NCI-H1105 (cell line): ENCODE results near the gene PNLDC1.

Experiments
- DNase-seq: peaks from one replicate; lab custom pipeline; 2025; lab: John Stamatoyannopoulos, UW

PNLDC1 gene, protein sequence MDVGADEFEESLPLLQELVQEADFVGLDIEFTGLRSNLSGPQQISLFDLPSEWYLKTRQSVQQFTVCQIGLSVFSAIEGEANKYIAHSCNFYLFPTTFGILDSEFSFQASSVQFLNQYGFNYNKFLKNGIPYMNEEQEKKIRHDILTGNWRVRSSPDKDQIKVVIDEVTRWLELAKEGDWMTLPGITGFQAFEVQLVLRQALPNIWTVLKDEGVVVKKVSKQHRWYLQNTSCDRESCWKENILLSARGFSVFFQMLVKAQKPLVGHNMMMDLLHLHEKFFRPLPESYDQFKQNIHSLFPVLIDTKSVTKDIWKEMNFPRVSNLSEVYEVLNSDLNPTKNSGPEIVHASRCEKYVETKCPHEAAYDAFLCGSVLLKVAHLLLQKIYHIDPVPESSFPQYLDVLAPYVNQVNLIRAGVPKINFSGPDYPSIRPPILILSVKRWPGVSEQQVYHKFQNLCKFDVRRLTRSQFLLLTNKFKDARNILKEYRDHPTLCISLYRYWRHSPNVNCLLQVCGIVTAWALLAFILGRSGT

DNA sequence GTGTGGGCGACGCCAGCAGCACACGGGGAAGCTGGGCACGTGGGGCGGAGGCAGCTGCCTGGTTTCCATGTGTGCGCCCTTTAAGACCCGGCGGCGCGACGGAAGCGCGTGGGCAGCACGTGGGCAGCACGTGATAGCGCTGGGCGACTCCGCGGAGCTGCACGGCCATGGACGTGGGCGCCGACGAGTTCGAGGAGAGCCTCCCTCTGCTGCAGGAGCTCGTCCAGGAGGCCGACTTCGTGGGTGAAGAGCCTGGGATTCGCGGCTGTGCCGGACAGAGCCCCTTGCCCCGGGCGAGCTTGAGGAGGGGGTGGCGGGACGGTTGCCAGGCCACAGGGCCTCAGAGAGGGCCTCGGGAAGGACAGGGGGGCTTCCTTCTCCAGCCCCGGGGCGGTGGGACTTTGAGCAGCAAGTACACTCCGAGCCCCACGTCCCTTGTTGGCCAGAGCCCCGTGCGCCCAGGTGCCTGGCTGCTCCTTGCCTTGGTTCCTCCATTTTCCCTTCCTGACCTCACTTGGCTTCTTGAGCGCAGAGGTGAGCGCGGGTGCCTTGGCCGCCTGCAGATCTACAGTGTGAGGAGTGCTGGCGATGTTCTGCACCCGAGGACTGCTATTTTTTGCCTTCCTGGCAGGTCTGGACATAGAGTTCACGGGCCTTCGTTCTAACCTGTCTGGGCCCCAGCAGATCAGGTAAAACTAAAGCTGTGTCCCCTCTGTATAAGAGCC lies at the start of gene PNLDC1:
Gene PNLDC1 (plus strand): TSS at position 136 of the 725 bp plus-strand sequence. CDS start 32 bp downstream, at position 168.
- no peak for DNase-seq

DNA sequence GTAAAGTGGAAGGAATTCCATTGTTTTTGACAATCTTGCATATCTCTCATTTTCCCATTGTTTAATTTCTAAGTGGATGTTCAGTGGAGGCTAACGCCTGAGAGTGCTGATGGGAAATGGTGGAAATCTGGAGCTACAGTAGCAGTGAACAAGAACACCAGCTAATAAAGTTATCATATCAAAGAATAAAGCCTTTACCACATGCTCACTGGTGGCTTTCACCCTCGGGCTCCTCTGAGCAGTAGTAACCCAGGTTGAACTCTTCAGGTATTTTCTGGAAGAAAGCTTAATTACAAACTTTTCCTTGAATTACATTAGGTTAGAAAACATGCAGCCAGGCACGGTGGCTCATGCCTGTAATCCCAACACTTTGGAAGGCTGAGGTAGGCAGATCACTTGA lies 48.6 kb upstream of the PNLDC1 start:
- DNase-seq = no peak

DNA sequence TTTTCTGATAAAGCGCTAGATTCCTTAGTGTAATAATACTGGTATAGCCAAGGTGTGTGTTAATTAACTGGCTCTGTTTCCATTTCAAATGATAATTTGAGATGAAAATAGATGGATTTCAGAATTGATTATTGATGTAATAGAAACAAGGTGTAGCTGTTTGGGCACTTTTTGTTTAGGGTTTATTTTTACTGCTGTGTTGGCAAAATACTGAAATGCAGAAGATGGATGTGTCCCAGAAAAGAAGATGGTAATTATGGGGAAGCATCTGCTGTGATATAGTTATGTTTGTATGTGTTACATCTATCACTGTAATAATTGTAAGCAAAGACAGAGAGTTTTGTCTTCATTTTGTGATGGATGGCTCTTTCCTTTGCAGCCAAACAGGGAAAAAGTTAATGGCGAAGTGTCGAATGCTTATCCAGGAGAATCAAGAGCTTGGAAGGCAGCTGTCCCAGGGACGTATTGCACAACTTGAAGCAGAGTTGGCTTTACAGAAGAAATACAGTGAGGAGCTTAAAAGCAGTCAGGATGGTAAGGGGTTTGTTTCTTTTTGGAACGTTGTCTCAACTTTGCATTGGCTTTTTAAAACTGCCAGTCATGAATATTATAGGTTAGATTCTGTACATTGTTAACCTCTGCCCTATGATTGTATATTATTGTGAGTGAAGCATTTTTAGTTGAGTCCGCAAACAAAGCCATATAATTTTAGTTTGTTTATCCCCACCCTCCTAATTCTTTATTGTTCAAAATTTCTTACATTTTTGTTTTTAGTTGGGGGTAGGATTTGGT lies 46.8 kb upstream of the PNLDC1 start:
- no peak for DNase-seq

DNA sequence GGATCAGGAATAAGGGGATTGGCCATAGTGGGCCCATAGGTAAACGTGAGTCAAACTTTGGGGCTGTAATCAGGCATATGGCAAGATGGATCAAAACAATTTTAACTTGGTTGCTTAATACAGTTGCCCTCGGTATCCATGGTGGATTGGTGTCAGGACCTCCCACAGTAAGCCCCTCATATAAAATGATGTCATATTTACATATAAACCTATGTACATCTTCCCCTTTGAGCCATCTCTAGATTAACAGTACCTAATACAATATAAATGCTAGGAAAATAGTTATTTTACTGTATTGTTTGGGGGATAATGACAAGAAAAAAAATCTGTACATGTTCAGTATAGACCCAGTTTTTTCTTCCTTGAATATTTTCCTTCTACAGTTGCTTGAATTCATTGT lies 45.7 kb upstream of the PNLDC1 start:
- no peak for DNase-seq

DNA sequence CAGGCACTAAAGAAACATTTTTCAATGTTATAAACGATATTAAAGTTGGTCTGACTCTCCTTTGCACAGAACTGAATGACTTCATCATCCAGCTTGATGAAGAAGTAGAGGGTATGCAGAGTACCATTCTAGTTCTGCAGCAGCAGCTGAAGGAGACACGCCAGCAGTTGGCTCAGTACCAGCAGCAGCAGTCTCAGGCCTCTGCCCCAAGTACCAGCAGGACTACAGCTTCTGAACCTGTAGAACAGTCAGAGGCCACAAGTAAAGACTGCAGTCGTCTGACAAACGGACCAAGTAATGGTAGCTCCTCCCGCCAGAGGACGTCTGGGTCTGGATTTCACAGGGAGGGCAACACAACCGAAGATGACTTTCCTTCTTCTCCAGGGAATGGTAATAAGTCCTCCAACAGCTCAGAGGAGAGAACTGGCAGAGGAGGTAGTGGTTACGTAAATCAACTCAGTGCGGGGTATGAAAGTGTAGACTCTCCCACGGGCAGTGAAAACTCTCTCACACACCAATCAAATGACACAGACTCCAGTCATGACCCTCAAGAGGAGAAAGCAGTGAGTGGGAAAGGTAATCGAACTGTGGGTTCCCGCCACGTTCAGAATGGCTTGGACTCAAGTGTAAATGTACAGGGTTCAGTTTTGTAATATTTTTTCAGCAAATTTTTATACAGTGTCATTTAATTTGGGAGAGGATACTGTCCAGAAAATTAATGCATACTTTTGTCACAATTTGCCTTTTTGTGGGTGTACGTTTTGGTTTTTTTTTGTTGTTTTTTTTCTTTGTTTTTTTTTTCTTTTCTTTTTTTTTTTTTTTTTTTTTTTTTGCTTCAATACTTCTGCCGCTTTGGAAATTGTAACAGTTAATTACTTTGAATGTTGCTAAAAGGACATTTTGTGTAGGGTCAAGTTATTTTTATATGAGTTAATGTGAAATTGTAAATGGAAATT lies 44.8 kb upstream of the PNLDC1 start:
- no peak for DNase-seq

DNA sequence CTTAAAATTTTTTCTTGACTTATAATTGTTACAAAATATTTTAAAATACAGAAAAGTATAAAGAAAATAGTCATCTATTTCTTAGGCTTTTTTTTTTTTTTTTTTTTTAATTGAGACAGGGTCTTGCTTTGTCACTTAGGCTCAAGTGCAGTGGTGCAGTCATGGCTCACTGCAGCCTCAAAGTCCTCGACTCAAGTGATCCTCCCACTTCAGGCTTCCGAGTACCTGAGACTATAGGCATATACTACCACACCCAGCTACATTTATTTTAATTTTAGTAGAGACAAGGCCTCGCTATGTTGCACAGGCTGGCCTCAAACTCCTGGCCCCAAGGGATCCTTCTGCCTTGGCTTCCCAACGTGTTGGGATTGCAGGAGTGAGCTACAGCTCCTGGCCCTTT lies 43.6 kb upstream of the PNLDC1 start:
- DNase-seq = no peak

DNA sequence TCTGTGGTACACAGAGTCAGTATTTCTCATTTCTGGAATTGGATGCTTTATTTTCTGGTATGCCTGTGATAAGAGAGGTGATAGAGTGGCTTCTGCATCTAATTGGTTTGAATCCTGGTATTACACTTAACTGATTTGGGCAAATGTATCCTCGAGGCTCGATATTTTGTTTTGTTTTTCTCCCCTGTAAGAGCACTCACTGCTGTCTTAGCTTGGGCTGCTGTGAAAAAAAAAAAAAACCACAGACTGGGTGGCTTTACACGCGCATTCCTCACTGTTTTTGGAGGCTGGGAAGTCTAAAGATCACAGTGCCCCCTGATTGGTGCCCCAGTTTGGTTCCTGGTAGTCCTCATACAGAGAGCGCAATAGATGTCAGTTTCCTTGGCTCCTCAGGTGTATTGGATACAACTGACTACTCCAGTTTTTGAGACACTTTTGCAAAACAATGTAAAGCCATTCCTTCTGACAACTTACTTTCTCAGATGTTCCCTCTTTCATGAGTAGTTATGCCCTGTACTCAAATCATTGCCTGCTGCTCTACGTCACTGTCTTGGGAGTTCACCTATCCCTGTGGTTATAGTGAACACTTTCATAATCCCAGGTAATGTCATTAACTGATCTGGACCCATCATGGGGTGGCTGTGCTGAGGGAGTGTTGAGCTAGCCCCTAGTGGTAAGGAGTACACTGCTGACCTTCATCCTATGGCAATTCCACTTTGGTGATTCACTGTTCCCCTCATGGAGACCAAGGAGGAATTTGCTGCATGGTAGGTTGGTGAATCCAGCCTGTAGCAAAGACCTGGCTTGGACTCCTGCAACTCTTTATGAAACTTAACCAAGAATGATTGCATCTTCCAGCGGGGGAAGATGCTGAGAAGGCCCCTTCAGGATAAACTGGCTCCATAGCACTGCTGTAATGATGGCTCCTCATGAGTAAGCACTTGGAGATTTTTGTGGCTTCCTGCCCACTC lies 41.8 kb upstream of the PNLDC1 start:
- no peak for DNase-seq

DNA sequence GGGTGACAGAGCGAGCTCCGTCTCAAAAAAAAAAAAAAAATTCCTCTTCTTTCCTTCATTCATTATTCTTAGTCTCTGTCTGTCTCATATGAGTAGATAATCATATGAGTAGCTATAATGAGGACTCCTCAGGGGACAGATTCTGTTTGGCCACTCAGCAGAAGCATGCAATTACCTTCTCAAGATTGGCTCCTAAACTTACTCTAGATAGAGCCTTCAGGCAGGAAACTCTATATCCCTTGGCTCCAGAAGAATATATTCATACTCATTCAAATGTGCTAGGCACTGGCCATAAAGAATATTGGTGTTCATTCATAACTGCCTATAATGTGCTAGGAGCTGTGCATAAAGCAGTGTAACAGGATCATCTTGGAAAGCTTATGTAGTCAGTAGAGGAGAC lies 40.4 kb upstream of the PNLDC1 start:
- no peak for DNase-seq

DNA sequence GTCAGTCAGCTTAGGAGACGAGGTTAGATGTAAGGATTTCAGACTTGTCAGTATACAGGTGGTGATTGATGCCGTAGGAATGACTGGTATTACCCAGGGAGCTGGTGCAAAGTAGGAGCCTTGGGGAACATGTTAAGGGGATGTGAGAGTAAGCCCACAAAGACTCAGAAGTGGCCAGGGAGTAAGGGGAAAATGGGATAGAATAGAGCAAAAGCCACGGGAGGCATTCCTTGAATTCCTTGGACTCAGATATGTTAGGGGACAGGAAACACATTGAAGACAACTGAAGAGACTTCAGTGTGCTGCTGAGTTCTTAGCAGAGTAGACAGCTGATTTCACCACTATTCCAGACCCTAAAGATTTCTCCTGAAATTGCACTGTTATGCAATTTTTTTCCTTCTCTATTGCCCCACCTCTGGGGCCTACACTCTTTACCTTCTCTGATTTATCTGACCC lies 39.4 kb upstream of the PNLDC1 start:
- DNase-seq = no peak

DNA sequence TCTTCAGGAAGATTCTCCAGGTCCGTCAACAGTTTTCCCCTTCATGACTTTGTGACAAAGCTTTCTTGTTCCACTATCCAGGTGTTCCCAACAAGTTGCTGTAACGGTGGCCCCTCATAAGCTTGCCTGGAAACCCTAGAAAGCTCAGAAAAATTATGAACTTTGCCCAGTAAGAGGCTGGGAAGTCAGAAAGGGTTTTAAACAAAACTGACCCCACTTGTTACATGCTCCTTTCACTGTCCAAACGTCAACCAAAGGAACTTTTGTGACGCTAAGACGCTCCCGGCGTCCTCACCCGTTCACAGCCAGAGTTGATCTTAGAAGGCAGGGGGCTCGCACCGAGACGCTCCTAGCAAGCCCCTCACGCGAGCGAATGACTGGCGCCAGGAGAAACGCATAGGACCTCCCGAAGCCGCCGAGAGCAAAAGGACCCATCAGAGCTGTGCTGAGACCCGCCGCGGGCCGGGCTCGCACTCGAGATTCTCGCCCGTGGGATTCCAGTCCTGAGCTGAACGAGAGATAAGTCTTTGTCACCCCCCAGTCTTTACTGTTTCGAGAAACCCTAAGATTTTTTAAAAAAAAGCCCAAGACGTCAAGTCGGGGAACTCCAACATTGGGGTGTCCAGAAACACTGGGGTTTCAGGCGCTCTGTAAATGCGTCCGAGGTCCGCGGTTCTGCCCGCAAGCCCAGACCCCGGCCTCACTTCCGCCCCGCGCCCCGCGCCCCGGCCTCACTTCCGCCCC lies 38.8 kb upstream of the PNLDC1 start:
- DNase-seq = peak; percentile 42

DNA sequence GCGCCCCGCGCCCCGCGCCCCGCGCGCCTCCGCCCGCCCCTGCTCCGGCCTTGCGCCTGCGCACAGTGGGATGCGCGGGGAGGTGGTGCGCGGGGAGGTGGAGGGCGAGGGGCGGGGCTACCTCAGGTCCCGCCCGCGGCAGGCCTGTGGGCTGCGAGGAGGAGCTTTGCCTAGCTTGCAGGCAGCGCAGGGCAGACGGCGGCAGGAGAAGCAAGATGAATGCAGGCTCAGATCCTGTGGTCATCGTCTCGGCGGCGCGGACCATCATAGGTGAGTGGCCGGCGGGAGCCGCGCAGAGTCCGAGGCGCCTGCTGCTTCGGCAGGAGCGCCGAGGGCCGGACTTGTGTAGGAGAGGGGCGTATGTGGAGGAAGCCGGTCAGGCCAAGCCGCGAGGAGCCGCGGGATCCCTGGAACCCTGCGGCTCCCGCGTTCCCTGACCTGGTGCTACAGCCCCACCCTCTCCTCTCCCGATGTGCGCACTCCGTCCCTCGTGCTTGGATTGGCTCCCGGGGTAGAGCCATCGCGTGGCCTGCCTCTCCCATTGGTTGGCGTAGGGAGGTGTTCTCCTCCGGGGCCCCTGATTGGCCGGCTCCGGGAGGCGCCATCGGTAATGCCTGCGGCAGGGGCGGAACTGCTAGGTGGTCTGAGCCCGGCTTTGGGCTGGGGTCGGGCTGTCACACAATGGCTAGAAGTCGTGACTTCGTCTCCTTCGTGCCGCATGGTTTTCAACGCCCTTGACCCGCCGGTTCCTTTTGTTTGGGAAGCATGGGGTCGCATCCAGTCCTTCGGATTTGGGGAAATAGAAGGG lies 38.0 kb upstream of the PNLDC1 start, which contains the start of gene ACAT2:
Gene ACAT2 (plus strand): TSS at position 173 of the 808 bp plus-strand sequence. CDS start 43 bp downstream, at position 216.
- peak; percentile 98 for DNase-seq

DNA sequence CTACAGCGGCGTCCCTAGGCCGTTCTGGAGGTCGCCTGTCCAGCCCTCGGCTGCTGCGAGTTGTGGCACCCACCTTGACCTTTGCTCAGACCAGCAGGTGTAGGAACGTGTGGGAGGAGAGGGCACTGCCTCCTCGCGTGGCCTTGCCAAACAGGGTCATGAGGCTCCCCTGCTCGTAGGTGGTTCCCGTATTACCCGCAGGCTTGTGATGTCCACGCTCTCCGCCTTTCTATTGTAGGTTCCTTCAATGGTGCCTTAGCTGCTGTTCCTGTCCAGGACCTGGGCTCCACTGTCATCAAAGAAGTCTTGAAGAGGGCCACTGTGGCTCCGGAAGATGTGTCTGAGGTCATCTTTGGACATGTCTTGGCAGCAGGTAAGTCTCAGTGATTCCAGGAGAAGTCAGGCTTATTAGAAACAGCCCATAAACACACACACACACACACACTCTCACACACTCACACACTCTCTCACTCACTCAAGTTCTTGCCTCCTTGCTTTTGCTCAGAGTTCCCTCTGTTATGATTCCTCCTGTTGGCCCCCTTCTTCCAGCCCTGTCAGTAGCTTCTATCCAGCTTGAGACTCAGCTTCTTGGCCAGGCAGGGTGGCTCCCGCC lies 37.3 kb upstream of the PNLDC1 start:
- no peak for DNase-seq

DNA sequence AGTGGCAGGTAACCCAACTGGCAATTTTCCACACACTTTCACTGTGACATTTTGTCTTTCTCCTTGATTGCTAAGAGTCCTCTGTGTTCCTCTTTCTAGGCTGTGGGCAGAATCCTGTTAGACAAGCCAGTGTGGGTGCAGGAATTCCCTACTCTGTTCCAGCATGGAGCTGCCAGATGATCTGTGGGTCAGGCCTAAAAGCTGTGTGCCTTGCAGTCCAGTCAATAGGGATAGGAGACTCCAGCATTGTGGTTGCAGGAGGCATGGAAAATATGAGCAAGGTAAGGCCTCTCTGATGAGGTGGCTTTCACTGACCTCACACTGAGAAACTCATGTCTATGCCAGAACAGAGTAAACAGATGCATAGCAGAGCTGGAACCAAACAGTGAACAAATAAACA lies 33.2 kb upstream of the PNLDC1 start:
- no peak for DNase-seq

DNA sequence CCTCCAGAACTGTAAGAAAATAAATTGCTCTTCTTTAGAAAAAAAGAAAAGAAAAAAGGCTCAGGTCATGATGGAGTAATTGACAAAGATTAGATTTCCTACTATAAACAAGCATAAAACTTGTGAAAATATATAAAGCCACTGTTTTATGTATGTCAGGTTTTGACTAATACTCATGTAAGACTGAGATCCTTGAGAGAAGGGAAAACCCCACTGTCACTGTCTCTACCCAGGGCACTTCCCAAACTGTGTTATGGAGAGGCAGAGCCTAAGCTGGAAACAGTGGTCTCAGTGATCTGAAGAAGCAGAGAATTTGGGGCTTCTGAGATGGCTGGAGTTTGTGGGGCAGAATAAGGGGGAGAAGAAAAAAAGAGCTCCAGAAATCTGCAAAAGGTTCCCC lies 30.6 kb upstream of the PNLDC1 start:
- DNase-seq = no peak

DNA sequence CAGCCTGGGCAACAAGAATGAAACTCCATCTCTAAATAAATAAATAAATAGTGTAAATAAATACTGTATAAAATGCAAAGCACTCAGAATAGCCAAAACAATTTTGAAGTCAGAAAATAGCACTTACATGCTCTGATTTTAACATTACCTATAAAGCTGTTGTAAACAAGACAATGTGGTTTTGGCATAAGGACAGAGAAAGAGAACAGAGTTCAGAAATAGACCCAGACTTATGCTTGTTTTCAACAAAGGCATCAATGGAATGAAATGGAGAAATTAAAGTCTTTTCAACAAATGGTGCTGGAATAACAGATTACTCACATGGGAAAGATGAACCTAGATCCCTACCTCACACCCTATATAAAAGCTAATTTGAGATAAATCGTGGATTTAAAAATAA lies 27.9 kb upstream of the PNLDC1 start:
- DNase-seq = no peak

DNA sequence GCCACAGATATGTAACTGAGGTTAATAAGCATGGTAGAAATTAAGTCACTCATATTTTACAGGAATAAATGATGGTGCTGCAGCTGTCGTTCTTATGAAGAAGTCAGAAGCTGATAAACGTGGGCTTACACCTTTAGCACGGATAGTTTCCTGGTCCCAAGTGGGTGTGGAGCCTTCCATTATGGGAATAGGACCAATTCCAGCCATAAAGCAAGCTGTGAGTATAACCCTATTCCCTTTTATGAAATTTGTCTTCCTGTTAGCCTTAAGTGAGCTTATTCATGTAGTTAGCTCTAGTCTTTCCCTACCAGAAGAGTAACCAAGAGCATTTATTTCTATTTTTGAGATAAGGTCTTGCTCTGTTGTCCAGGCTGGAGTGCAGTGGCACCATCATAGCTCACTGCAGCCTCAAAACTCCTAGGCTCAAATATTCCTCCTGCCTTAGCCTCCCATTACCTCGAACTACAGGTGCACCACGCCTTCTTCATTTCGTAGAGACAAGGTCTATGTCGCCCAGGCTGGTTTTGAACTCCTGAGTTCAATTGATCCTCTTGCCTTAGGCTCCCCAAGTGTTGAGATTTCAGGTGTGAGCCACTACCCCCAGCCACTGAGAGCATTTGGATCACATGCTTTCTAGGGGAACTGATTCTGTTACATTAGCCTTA lies 22.7 kb upstream of the PNLDC1 start:
- no peak for DNase-seq

DNA sequence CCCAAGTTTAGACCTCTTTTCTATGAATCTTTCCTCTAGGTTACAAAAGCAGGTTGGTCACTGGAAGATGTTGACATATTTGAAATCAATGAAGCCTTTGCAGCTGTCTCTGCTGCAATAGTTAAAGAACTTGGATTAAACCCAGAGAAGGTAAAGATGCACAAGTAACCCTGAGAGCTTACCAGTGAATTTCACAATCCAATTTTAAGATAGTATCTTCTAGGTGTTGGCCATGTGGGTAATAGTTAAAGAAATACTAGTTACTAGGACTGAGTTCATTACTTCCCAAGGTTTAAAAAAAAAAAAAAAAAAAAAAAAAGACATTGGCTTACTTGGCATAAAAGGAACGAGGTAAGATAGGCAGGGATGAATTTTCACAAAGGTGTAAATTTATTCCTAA lies 21.9 kb upstream of the PNLDC1 start:
- DNase-seq = no peak
